ENCODE data around the gene CDC37. TPM values are rescaled to one million over a fixed set of nuclear protein-coding genes. Genes with fewer than 3 reads are reported as not detected.

CDC37 gene
- 100 to 1,000 TPM; 125 to 179 (median 145) TPM for total RNA-seq
- long read RNA-seq, donor 1, transcript CDC37-209 (7 exons, 1,377 nt) = minor isoform, 34 of 235 reads
- long read RNA-seq, donor 1, transcript CDC37-201 (8 exons, 1,608 nt) = major isoform, 167 of 235 reads
- long read RNA-seq, donor 1, partial matches to known transcripts = 16 of 235 reads
- long read RNA-seq, donor 1, other reads (novel, unspliced or antisense) = 18 of 235 reads
- long read RNA-seq, donor 2, transcript CDC37-209 (7 exons, 1,377 nt) = minor isoform, 56 of 298 reads
- long read RNA-seq, donor 2, transcript CDC37-201 (8 exons, 1,608 nt) = major isoform, 198 of 298 reads
- long read RNA-seq, donor 2, partial matches to known transcripts = 16 of 298 reads
- long read RNA-seq, donor 2, other reads (novel, unspliced or antisense) = 28 of 298 reads

DNA sequence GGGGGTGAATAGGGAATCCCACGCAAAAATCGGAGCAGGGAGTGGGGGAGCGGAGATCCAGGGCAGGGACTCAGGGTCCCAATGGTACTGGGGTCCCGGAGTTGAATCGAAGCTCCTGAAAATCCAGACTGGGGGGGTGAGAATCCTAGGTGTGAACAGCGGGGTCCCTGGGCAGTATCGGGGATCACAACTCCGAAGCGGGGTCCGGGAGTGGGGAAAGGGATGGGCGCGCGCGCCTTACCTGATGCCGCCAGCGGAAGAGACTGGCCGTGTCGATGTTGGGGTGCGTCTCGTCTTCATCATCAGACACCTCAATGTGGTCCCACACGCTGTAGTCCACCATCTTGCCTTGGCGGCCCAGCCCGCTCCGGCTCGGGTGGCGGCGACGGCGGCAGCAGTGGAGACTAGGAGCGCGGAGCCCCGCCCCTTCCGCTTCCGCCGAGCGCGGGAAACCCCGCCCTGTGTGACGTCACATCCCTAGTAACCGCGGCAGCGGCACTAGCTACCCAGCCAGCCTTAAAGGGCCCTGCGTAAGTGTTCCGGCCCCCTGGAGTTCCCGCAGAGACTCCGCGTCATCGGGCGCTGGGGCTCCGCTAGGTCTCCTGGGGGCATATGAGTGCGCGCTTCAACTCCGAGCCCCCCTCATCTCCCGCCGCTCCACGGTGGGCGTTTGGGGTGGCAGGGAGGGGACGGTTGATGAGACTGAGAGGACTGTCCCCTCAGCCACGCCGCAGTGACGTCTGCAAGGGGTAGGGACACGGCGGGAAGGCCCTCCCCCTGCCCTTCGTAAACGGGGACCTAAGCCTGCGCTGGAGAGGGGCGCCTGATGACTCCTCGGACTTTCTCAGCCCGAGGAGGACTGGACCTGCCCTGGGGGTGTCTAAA is at the start of gene CDC37:
CDC37 (minus strand) TSS at position 406 of the 885 bp plus-strand sequence; CDS start at position 343, 63 bp downstream.
- Histone ChIP-seq H3K4me3 (peak within 1 kb of the TSS; percentile 88), H3K36me3 (ENCODE audit: low read depth) (no peaks in the 10 kb centered on the region), H3K9me3 (no peaks in the 10 kb centered on the region), H3K4me1 (ENCODE audit: low read depth) (peaks cover 34% of the 10 kb centered on the region)
- DNase-seq = peak; percentile 97 to 99 (median 98)
- ATAC-seq = peak; percentile 94
- intact Hi-C loops (cut with DNase I, micrococcal nuclease) = no loop called here
- TF ChIP-seq, protein P1, sequence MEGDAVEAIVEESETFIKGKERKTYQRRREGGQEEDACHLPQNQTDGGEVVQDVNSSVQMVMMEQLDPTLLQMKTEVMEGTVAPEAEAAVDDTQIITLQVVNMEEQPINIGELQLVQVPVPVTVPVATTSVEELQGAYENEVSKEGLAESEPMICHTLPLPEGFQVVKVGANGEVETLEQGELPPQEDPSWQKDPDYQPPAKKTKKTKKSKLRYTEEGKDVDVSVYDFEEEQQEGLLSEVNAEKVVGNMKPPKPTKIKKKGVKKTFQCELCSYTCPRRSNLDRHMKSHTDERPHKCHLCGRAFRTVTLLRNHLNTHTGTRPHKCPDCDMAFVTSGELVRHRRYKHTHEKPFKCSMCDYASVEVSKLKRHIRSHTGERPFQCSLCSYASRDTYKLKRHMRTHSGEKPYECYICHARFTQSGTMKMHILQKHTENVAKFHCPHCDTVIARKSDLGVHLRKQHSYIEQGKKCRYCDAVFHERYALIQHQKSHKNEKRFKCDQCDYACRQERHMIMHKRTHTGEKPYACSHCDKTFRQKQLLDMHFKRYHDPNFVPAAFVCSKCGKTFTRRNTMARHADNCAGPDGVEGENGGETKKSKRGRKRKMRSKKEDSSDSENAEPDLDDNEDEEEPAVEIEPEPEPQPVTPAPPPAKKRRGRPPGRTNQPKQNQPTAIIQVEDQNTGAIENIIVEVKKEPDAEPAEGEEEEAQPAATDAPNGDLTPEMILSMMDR (IDR thresholded peaks at IDR 0.05) = no peak

DNA sequence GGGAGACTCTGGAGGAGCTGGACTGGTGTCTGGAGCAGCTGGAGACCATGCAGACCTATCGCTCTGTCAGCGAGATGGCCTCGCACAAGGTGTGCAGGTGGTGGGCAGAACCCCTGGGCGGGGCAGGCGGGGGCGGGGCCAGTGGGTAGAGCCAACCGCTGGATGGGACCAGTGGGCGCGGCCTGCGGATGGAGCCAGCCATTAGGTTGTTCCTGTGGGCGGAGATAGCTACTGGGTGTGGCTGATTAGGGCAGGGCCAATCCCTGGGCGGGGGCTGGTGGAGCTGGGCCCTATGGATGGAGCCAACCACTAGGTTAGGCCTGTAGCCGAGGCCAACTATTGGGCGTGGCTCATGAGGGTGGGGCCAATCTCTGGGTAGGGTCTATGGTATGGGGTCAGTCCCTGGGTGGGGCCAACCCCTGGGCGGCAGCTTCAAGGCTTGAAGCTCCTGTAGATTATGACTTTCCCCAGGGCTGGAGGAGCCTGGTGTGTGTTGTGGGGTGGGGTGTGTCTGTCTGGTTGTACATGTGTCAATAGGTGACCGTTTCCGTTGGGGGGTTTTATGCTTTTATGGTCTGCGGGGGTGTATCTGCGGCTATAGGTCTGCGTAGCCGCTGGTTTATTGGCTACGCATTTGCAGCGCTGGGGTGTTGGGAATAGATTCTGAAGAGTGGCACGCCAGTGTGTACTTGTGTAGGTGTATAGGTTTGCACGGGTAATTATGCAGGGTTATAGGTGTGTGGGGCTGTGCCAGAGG is 47.7 kb upstream of the CDC37 start:
- peak; percentile 89 for ATAC-seq
- intact Hi-C loops (cut with DNase I, micrococcal nuclease) = no loop called here
- Histone ChIP-seq H3K36me3 (ENCODE audit: low read depth) (no peaks in the 10 kb centered on the region), H3K9me3 (no peaks in the 10 kb centered on the region), H3K4me3 (no peak overlapping the region), H3K4me1 (ENCODE audit: low read depth) (peaks cover 15% of the 10 kb centered on the region)
- peak; percentile 94 to 97 (median 95) for DNase-seq
- TF ChIP-seq, protein P1 (IDR thresholded peaks at IDR 0.05) = no peak

DNA sequence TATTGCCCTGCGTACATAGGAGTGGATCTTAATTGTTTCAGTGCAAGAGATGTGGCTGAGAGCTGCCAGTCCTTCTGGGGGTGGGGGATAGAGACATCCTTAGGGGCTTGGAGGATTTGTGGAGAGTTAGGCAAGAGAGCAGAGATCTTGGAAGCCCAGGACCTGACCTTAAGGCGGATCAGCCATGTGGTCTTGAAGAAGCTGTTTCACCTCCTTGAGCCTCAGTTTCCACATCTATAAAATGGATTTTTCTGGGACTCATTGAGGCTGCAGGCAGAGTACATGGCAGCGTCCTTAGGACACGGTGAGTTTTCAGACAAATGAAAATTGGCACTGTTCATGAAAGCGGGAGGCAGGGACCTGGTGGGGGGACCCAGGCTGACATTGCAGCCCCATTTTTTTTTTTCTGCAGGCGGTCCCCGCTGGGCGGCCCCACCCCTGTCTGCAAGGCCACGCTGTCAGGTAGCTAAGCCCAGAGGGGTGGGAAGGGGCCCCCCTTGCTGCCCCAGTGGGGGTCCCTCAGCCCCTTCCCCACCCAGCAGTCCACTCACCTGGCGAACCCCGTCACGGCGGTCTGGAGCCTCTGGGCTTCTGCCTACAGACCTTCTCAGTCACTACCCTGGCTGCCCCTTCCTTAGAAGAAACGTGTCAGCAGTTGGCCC is 47.0 kb upstream of the CDC37 start:
- ATAC-seq = no peak
- TF ChIP-seq, protein P1 (IDR thresholded peaks at IDR 0.05) = no peak
- DNase-seq = no peak

DNA sequence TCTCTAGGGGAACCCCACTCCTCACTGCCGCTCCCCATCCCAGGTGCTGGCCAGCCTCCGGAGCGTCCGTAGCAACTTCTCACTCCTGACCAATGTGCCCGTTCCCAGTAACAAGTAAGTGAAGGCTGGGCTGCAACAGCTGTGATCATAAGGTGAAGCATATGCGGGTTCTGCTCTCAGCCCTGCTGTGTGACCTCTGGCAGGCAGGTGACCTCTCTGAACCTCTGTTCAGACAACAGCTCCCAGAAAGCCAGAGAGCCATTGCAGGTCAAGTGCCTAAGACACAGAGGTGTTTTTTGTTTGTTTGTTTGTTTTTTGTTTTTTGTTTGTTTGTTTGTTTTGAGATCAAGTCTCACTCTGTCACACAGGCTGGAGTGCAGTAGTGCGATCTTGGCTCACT is 45.7 kb upstream of the CDC37 start:
- H3K4me3 ChIP-seq = no peak overlapping the region
- ATAC-seq (no peak), DNase-seq (no peak)
- TF ChIP-seq, protein P1 (IDR thresholded peaks at IDR 0.05) = no peak
- no peaks in the 10 kb centered on the region for H3K9me3 ChIP-seq
- intact Hi-C loops (cut with DNase I, micrococcal nuclease) = no loop called here
- H3K36me3 ChIP-seq (ENCODE audit: low read depth) = no peaks in the 10 kb centered on the region
- H3K4me1 ChIP-seq (ENCODE audit: low read depth) = peaks cover 15% of the 10 kb centered on the region

More for the DNA sequence above, 47.0 kb upstream of the CDC37 start:
- Histone ChIP-seq H3K4me1 (ENCODE audit: low read depth) (peaks cover 15% of the 10 kb centered on the region), H3K9me3 (no peaks in the 10 kb centered on the region), H3K4me3 (no peak overlapping the region), H3K36me3 (ENCODE audit: low read depth) (no peaks in the 10 kb centered on the region)
- intact Hi-C loops (cut with DNase I, micrococcal nuclease) = no loop called here

DNA sequence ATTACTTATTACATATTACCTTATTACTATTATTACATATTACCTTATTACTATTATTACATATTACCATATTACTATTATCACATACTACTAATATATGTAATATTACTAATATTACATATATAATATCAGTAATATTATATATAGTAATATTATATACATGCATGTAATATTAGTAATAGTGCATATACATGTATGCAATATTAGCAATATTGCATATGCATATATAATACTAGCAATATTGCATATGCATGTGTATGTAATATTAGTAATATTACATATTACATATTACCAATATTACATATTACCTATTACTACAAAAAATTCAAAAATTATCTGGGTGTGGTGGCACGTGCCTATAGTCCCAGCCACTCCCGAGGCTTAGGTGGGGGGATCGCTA is 39.4 kb upstream of the CDC37 start:
- no peaks in the 10 kb centered on the region for H3K36me3 ChIP-seq (ENCODE audit: low read depth)
- H3K4me1 ChIP-seq (ENCODE audit: low read depth) = no peaks in the 10 kb centered on the region
- TF ChIP-seq, protein P1 (IDR thresholded peaks at IDR 0.05) = no peak
- ATAC-seq (no peak), DNase-seq (no peak)
- no peaks in the 10 kb centered on the region for H3K9me3 ChIP-seq
- intact Hi-C loops (cut with DNase I, micrococcal nuclease) = no loop called here
- no peak overlapping the region for H3K4me3 ChIP-seq

Data from mucosa of descending colon (tissue), 3 donors.